HCT116 (cell line): Measurements from ENCODE around the gene WDR72. TPM values are rescaled to one million over a fixed set of nuclear protein-coding genes. Genes with fewer than 3 reads are reported as not detected.

Source experiments
- ATAC-seq: fragments of 200-7000 bp; cut with Tn5 transposase; 2 replicates; pipeline ENCODE4 v1.9.1; 2020; ENCODE audit warnings: mild to moderate bottlenecking, moderate library complexity
- BruUV-seq: library from RNA; stranded (reverse); fragments of 400-500 nt; replicated peaks from 2 replicates; lab custom pipeline; 2021; lab: Mats Ljungman, UMichigan
- CTCF ChIA-PET: fragments of 300-600 bp; sonication (Branson Sonifier 250); formaldehyde crosslinking; loops from one replicate; lab custom pipeline; 2021; ENCODE audit warnings: antibody characterized with exemption; lab: Charles Lee
- POLR2A ChIA-PET: fragments of 300-600, 350-600 bp; sonication (Branson Sonifier 250); formaldehyde crosslinking; loops from one replicate; lab custom pipeline; 2021; ENCODE audit warnings: antibody characterized with exemption; lab: Charles Lee
- RAD21 ChIA-PET, 2 experiments: fragments of 300-600 bp; sonication (Branson Sonifier 250); formaldehyde crosslinking; loops; one replicate each; lab custom pipeline; 2023; ENCODE audit warnings: low total read pairs in 2 of 2; ENCODE audit not compliant: uncharacterized antibody in 2 of 2, unreplicated experiment in 2 of 2, low non-redundant PET in 1 of 2; lab: Charles Lee
- DNase-seq: peaks from one replicate; pipeline ENCODE4 v3.0.0-alpha.2; 2010; ENCODE audit warnings: low read depth, low spot score
- H2AFZ ChIP-seq: fragments of 200-600 bp; shearing (Covaris generic), sonication (generic); 2 replicates; pipeline ENCODE4 v1.6.1; 2017; ENCODE audit warnings: low read depth, mixed run types, mixed read lengths, antibody characterized with exemption, low read length; ENCODE audit not compliant: poor library complexity, severe bottlenecking
- H3K27ac ChIP-seq: 2 replicates; pipeline ENCODE4 v1.5.1; 2012; ENCODE audit warnings: low read depth, low read length
- H3K27me3 ChIP-seq: fragments of 200-600 bp; sonication (generic); 2 replicates; pipeline ENCODE4 v1.6.1; 2016; ENCODE audit warnings: mixed run types, low read length, mixed read lengths; ENCODE audit not compliant: insufficient read depth
- H3K36me3 ChIP-seq, 2 experiments: fragments of 200-500 bp in 1 of 2; fragments of 200-600 bp in 1 of 2; sonication (Bioruptor generic) in 1 of 2; sonication (generic) in 1 of 2; 2 replicates each; pipeline versions ENCODE4 v1.5.1 to v1.6.1; 2014 to 2016; ENCODE audit warnings: low read length in 2 of 2, inconsistent platforms in 1 of 2, mixed read lengths in 1 of 2, mixed run types in 1 of 2; ENCODE audit not compliant: insufficient read depth in 2 of 2, control insufficient read depth in 1 of 2
- H3K4me1 ChIP-seq, 2 experiments: fragments of 200-600 bp in 1 of 2; sonication (generic) in 1 of 2; 2 replicates each; pipeline versions ENCODE4 v1.5.1 to v1.6.1; 2012 to 2017; ENCODE audit warnings: low read length in 2 of 2, inconsistent platforms in 1 of 2, mild to moderate bottlenecking in 1 of 2, mixed read lengths in 1 of 2, mixed run types in 1 of 2, moderate library complexity in 1 of 2; ENCODE audit not compliant: insufficient read depth in 2 of 2, control insufficient read depth in 1 of 2
- H3K4me2 ChIP-seq: fragments of 200-600 bp; sonication (generic); 2 replicates; pipeline ENCODE4 v1.6.1; 2017; ENCODE audit warnings: mixed run types, low read length, mixed read lengths
- H3K4me3 ChIP-seq, 2 experiments: fragments of 200-600 bp in 1 of 2; sonication (generic) in 1 of 2; replicated peaks in 1 of 2; 2 replicates each; pipeline ENCODE4 v1.5.1; 2011 to 2016; ENCODE audit warnings: low read length in 2 of 2, control low read depth in 1 of 2, low read depth in 1 of 2, mild to moderate bottlenecking in 1 of 2, mixed read lengths in 1 of 2, mixed run types in 1 of 2
- H3K79me2 ChIP-seq: fragments of 200-600 bp; sonication (generic); 2 replicates; pipeline ENCODE4 v1.6.1; 2017; ENCODE audit warnings: mild to moderate bottlenecking, mixed run types, low read length, moderate library complexity, mixed read lengths; ENCODE audit not compliant: insufficient read depth
- H3K9ac ChIP-seq: fragments of 200-600 bp; sonication (generic); 2 replicates; pipeline ENCODE4 v1.6.1; 2016; ENCODE audit warnings: low read length, mixed read lengths
- H3K9me2 ChIP-seq: fragments of 200-600 bp; sonication (generic), shearing (Covaris generic); 2 replicates; pipeline ENCODE4 v1.6.1; 2017; ENCODE audit warnings: mixed run types, mild to moderate bottlenecking, moderate library complexity; ENCODE audit not compliant: insufficient read depth
- H3K9me3 ChIP-seq, 2 experiments: fragments of 200-500 bp in 1 of 2; fragments of 200-600 bp in 1 of 2; sonication (Bioruptor generic) in 1 of 2; sonication (generic) in 1 of 2; 2 replicates each; pipeline ENCODE4 v1.6.1; 2014 to 2017; ENCODE audit warnings: low read length in 2 of 2, mixed read lengths in 2 of 2, inconsistent platforms in 1 of 2, low read depth in 1 of 2, mild to moderate bottlenecking in 1 of 2, mixed run types in 1 of 2, moderate library complexity in 1 of 2; ENCODE audit not compliant: control insufficient read depth in 1 of 2, insufficient read depth in 1 of 2
- H4K20me1 ChIP-seq: fragments of 200-600 bp; sonication (generic), shearing (Covaris generic); 2 replicates; pipeline ENCODE4 v1.6.1; 2017; ENCODE audit warnings: mixed run types, mild to moderate bottlenecking, moderate library complexity; ENCODE audit not compliant: insufficient read depth
- CBX3 ChIP-seq: IDR thresholded peaks from 2 replicates; pipeline ENCODE4 v1.6.1; 2012; ENCODE audit warnings: low read depth
- EGR1 ChIP-seq: IDR thresholded peaks from 2 replicates; pipeline ENCODE4 v1.6.1; 2012; ENCODE audit warnings: low read depth
- ELF1 ChIP-seq: IDR thresholded peaks from 2 replicates; pipeline ENCODE4 v1.6.1; 2012; ENCODE audit warnings: low read depth, borderline replicate concordance
- RAD21 ChIP-seq: IDR thresholded peaks from 2 replicates; pipeline ENCODE4 v1.6.1; 2012; ENCODE audit warnings: low read depth, mild to moderate bottlenecking
- SIN3A ChIP-seq: IDR thresholded peaks from 2 replicates; pipeline ENCODE4 v1.6.1; 2012; ENCODE audit warnings: low read depth
- SP1 ChIP-seq: IDR thresholded peaks from 2 replicates; pipeline ENCODE4 v1.6.1; 2012; ENCODE audit warnings: low read depth
- TCF7L2 ChIP-seq: IDR thresholded peaks from 2 replicates; pipeline ENCODE4 v1.7.0; 2011; ENCODE audit warnings: borderline replicate concordance, inconsistent platforms; ENCODE audit not compliant: insufficient read depth, insufficient read length; ENCODE audit errors: extremely low read depth
- YY1 ChIP-seq: IDR thresholded peaks from 2 replicates; pipeline ENCODE4 v1.6.1; 2011; ENCODE audit warnings: low read length, low read depth, moderate library complexity, mild to moderate bottlenecking; ENCODE audit not compliant: insufficient replicate concordance; ENCODE audit errors: extremely low read depth
- ZFX ChIP-seq: fragments of 450-650 bp; IDR thresholded peaks from 2 replicates; pipeline ENCODE4 v1.6.1; 2017
- intact Hi-C: fragments of 100-400 bp; cut with micrococcal nuclease; formaldehyde crosslinking; loops from 2 replicates; pipeline ENCODE4 v1.10.0; 2022
- total RNA-seq: library from RNA; stranded (reverse); gene quantifications from one replicate; pipeline ENCODE4 v1.2.1, GENCODE V29; 2021; ENCODE audit not compliant: unreplicated experiment
- TF ChIP-seq, protein P1 (sequence below): IDR thresholded peaks from 2 replicates; pipeline ENCODE4 v1.6.1; 2012
- TF ChIP-seq, protein P2 (sequence below), 3 experiments: fragments of 200-600 bp in 1 of 3; sonication (generic) in 1 of 3; IDR thresholded peaks in 2 of 3; conservative IDR thresholded peaks in 1 of 3; 2 replicates each; pipeline ENCODE4 v1.5.1; 2012 to 2017; ENCODE audit warnings: low read depth in 2 of 3, low read length in 2 of 3, antibody characterized with exemption in 1 of 3, borderline replicate concordance in 1 of 3, control low read depth in 1 of 3, mild to moderate bottlenecking in 1 of 3, mixed read lengths in 1 of 3, mixed run types in 1 of 3, moderate library complexity in 1 of 3; ENCODE audit not compliant: insufficient read depth in 1 of 3
- TF ChIP-seq, protein P3 (sequence below): IDR thresholded peaks from 2 replicates; pipeline ENCODE4 v1.6.1; 2011; ENCODE audit warnings: mild to moderate bottlenecking, low read length, moderate library complexity; ENCODE audit not compliant: insufficient replicate concordance; ENCODE audit errors: extremely low read depth
- TF ChIP-seq, protein P4 (sequence below): IDR thresholded peaks from 2 replicates; pipeline ENCODE4 v1.6.1; 2012; ENCODE audit warnings: low read depth

Gene WDR72
- total RNA-seq, 1 experiment from 2014 or later, result 5.8 TPM

DNA sequence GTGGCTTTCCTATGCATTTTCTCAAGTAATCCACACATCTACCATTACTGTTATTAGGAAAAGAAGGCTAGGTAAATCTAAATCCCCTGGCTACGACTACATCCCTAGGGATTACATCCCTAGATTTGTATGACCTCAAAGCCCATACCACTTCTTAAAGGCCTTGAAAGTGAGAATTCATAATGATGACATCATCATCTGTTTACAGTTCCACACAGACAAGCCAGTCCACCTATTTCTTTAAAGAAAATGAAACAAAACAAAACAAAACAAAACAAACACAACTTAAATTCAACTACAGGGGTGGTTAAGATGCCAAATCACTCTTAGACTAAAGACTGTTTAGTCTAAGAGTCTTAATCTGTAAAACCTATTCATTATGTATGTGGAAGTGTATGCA lies 5.7 kb downstream of the WDR72 start:
- CTCF ChIA-PET, result no interaction called here

More for the DNA sequence above, 5.7 kb downstream of the WDR72 start:
- no peaks in the 10 kb centered on the region for H3K27me3 ChIP-seq
- no peaks in the 10 kb centered on the region for H3K79me2 ChIP-seq
- H2AFZ ChIP-seq, result no peak overlapping the region
- H4K20me1 ChIP-seq, result no peaks in the 10 kb centered on the region
- ChIA-PET POLR2A (no interaction called here), RAD21 (no interaction called here)
- no peak for ATAC-seq
- no peaks in the 10 kb centered on the region for H3K9me3 ChIP-seq
- TF ChIP-seq EGR1, result no peak
- TF ChIP-seq SIN3A, result no peak
- TF ChIP-seq ELF1, result no peak
- no peak for TF ChIP-seq SP1
- no peak for TF ChIP-seq TCF7L2
- TF ChIP-seq, protein P1, sequence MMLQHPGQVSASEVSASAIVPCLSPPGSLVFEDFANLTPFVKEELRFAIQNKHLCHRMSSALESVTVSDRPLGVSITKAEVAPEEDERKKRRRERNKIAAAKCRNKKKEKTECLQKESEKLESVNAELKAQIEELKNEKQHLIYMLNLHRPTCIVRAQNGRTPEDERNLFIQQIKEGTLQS, result no peak
- TF ChIP-seq, protein P2, sequence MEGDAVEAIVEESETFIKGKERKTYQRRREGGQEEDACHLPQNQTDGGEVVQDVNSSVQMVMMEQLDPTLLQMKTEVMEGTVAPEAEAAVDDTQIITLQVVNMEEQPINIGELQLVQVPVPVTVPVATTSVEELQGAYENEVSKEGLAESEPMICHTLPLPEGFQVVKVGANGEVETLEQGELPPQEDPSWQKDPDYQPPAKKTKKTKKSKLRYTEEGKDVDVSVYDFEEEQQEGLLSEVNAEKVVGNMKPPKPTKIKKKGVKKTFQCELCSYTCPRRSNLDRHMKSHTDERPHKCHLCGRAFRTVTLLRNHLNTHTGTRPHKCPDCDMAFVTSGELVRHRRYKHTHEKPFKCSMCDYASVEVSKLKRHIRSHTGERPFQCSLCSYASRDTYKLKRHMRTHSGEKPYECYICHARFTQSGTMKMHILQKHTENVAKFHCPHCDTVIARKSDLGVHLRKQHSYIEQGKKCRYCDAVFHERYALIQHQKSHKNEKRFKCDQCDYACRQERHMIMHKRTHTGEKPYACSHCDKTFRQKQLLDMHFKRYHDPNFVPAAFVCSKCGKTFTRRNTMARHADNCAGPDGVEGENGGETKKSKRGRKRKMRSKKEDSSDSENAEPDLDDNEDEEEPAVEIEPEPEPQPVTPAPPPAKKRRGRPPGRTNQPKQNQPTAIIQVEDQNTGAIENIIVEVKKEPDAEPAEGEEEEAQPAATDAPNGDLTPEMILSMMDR (IDR thresholded peaks at IDR 0.05 in 2 of 3, conservative IDR thresholded peaks at IDR 0.05 in 1 of 3; ENCODE audit: borderline replicate concordance in 1 of 3, insufficient read depth in 1 of 3, low read depth in 2 of 3, low read length in 2 of 3), result no peak
- TF ChIP-seq, protein P3, sequence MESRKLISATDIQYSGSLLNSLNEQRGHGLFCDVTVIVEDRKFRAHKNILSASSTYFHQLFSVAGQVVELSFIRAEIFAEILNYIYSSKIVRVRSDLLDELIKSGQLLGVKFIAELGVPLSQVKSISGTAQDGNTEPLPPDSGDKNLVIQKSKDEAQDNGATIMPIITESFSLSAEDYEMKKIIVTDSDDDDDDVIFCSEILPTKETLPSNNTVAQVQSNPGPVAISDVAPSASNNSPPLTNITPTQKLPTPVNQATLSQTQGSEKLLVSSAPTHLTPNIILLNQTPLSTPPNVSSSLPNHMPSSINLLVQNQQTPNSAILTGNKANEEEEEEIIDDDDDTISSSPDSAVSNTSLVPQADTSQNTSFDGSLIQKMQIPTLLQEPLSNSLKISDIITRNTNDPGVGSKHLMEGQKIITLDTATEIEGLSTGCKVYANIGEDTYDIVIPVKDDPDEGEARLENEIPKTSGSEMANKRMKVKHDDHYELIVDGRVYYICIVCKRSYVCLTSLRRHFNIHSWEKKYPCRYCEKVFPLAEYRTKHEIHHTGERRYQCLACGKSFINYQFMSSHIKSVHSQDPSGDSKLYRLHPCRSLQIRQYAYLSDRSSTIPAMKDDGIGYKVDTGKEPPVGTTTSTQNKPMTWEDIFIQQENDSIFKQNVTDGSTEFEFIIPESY, result no peak
- TF ChIP-seq YY1, result no peak
- TF ChIP-seq CBX3, result no peak
- TF ChIP-seq, protein P4, sequence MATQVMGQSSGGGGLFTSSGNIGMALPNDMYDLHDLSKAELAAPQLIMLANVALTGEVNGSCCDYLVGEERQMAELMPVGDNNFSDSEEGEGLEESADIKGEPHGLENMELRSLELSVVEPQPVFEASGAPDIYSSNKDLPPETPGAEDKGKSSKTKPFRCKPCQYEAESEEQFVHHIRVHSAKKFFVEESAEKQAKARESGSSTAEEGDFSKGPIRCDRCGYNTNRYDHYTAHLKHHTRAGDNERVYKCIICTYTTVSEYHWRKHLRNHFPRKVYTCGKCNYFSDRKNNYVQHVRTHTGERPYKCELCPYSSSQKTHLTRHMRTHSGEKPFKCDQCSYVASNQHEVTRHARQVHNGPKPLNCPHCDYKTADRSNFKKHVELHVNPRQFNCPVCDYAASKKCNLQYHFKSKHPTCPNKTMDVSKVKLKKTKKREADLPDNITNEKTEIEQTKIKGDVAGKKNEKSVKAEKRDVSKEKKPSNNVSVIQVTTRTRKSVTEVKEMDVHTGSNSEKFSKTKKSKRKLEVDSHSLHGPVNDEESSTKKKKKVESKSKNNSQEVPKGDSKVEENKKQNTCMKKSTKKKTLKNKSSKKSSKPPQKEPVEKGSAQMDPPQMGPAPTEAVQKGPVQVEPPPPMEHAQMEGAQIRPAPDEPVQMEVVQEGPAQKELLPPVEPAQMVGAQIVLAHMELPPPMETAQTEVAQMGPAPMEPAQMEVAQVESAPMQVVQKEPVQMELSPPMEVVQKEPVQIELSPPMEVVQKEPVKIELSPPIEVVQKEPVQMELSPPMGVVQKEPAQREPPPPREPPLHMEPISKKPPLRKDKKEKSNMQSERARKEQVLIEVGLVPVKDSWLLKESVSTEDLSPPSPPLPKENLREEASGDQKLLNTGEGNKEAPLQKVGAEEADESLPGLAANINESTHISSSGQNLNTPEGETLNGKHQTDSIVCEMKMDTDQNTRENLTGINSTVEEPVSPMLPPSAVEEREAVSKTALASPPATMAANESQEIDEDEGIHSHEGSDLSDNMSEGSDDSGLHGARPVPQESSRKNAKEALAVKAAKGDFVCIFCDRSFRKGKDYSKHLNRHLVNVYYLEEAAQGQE, result no peak
- TF ChIP-seq RAD21, result no peak
- TF ChIP-seq ZFX, result no peak
- no TSS peak for BruUV-seq
- H3K4me3 ChIP-seq, result no peak overlapping the region
- no peak overlapping the region for H3K9ac ChIP-seq
- intact Hi-C loops, result no loop called here
- no peaks in the 10 kb centered on the region for H3K4me1 ChIP-seq
- H3K9me2 ChIP-seq, result no peaks in the 10 kb centered on the region
- no peak overlapping the region for H3K4me2 ChIP-seq
- DNase-seq, result no peak
- no peak overlapping the region for H3K27ac ChIP-seq
- H3K36me3 ChIP-seq, result no peaks in the 10 kb centered on the region
